SK-N-SH (cell line): ENCODE data around the gene CYP26C1. TPM values are rescaled to one million over a fixed set of nuclear protein-coding genes. Genes with fewer than 3 reads are reported as not detected.

Experiments used
- CTCF ChIA-PET: fragments of 300-600, 350-600 bp; formaldehyde crosslinking; extraction: SDS; loops from one replicate; lab custom pipeline; 2021; lab: Yijun Ruan, JAX
- POLR2A ChIA-PET: fragments of 350-600 bp; sonication (Branson Sonifier 250); formaldehyde crosslinking; extraction: SDS; loops from one replicate; lab custom pipeline; 2020; ENCODE audit warnings: antibody characterized with exemption, inconsistent platforms; lab: Yijun Ruan, JAX
- DNase-seq: peaks from one replicate; pipeline ENCODE4 v3.0.0; 2012
- H2AFZ ChIP-seq: fragments of 200-600 bp; sonication (generic); 2 replicates; pipeline ENCODE4 v1.8.1; 2016; ENCODE audit warnings: antibody characterized with exemption, mild to moderate bottlenecking, low read depth
- H3F3A ChIP-seq: fragments of 200-600 bp; sonication (generic); replicated peaks from 2 replicates; pipeline ENCODE3; 2016; ENCODE audit warnings: antibody characterized with exemption, mild to moderate bottlenecking; ENCODE audit not compliant: insufficient read depth
- H3K27ac ChIP-seq, 2 experiments: fragments of 200-500 bp in 1 of 2; fragments of 200-600 bp in 1 of 2; sonication (Bioruptor generic) in 1 of 2; sonication (generic), shearing (Covaris generic) in 1 of 2; 2 replicates each; pipeline versions ENCODE4 v1.5.1 to v1.6.1; 2014 to 2016; ENCODE audit warnings: low read depth in 2 of 2, inconsistent platforms in 1 of 2, low read length in 1 of 2, mild to moderate bottlenecking in 1 of 2, mixed read lengths in 1 of 2
- H3K27me3 ChIP-seq: fragments of 200-600 bp; sonication (generic), shearing (Covaris generic); 2 replicates; pipeline ENCODE4 v1.6.1; 2016; ENCODE audit warnings: mixed run types; ENCODE audit not compliant: insufficient read depth
- H3K36me3 ChIP-seq, 2 experiments: fragments of 200-500 bp in 1 of 2; fragments of 200-600 bp in 1 of 2; sonication (Bioruptor generic) in 1 of 2; sonication (generic) in 1 of 2; replicated peaks in 1 of 2; 2 replicates each; pipeline versions ENCODE3 to v1.5.1; 2014 to 2016; ENCODE audit warnings: low read length in 1 of 2, mild to moderate bottlenecking in 1 of 2; ENCODE audit not compliant: insufficient read depth in 2 of 2, control insufficient read depth in 1 of 2
- H3K4me1 ChIP-seq, 2 experiments: fragments of 200-500 bp in 1 of 2; fragments of 200-600 bp in 1 of 2; sonication (Bioruptor generic) in 1 of 2; sonication (generic), shearing (Covaris generic) in 1 of 2; 2 replicates each; pipeline versions ENCODE4 v1.5.1 to v1.6.1; 2014 to 2016; ENCODE audit warnings: low read depth in 1 of 2, low read length in 1 of 2, mixed run types in 1 of 2; ENCODE audit not compliant: insufficient read depth in 2 of 2, control insufficient read depth in 1 of 2
- H3K4me2 ChIP-seq: fragments of 200-600 bp; sonication (generic), shearing (Covaris generic); 2 replicates; pipeline ENCODE4 v1.6.1; 2017; ENCODE audit warnings: mixed run types
- H3K4me3 ChIP-seq, 2 experiments: fragments of 200-500 bp in 1 of 2; fragments of 200-600 bp in 1 of 2; sonication (Bioruptor generic) in 1 of 2; sonication (generic), shearing (Covaris generic) in 1 of 2; 2 replicates each; pipeline versions ENCODE4 v1.5.1 to v1.8.1; 2014 to 2016; ENCODE audit warnings: low read depth in 2 of 2, inconsistent platforms in 1 of 2, low read length in 1 of 2, mild to moderate bottlenecking in 1 of 2, mixed read lengths in 1 of 2, moderate library complexity in 1 of 2
- H3K79me2 ChIP-seq: fragments of 200-600 bp; sonication (generic); 2 replicates; pipeline ENCODE4 v1.8.1; 2017; ENCODE audit warnings: mild to moderate bottlenecking; ENCODE audit not compliant: insufficient read depth
- H3K9ac ChIP-seq: fragments of 200-600 bp; sonication (generic); 2 replicates; pipeline ENCODE4 v1.6.1; 2017; ENCODE audit warnings: mixed run types
- H3K9me2 ChIP-seq: fragments of 200-600 bp; sonication (generic); 2 replicates; pipeline ENCODE4 v1.6.1; 2017; ENCODE audit warnings: mixed run types
- H3K9me3 ChIP-seq: fragments of 200-600 bp; sonication (generic); 2 replicates; pipeline ENCODE4 v1.6.1; 2017; ENCODE audit warnings: mixed run types, mild to moderate bottlenecking, moderate library complexity
- H4K20me1 ChIP-seq: fragments of 200-600 bp; sonication (generic); 2 replicates; pipeline ENCODE4 v1.6.1; 2017; ENCODE audit warnings: mild to moderate bottlenecking, mixed run types; ENCODE audit not compliant: insufficient read depth
- ELF1 ChIP-seq: IDR thresholded peaks from 2 replicates; pipeline ENCODE4 v1.4.0; 2012
- FOXM1 ChIP-seq: IDR thresholded peaks from 2 replicates; pipeline ENCODE4 v1.4.0; 2012; ENCODE audit warnings: low read depth, mild to moderate bottlenecking
- GABPA ChIP-seq: IDR thresholded peaks from 2 replicates; pipeline ENCODE4 v1.4.0; 2012; ENCODE audit warnings: low read depth, mild to moderate bottlenecking
- GATA2 ChIP-seq: sonication (generic); formaldehyde crosslinking; IDR thresholded peaks from 2 replicates; pipeline ENCODE4 v1.5.0; 2020; ENCODE audit warnings: mild to moderate bottlenecking, missing genetic modification reagents
- JUND ChIP-seq: IDR thresholded peaks from 2 replicates; pipeline ENCODE4 v1.4.0; 2012
- MEF2A ChIP-seq: IDR thresholded peaks from 2 replicates; pipeline ENCODE4 v1.4.0; 2012; ENCODE audit warnings: low read depth, borderline replicate concordance
- REST ChIP-seq: IDR thresholded peaks from 2 replicates; pipeline ENCODE4 v1.6.1; 2012; ENCODE audit warnings: mild to moderate bottlenecking, low read depth, low read length, moderate library complexity
- SIN3A ChIP-seq: IDR thresholded peaks from 2 replicates; pipeline ENCODE4 v1.6.1; 2012; ENCODE audit warnings: low read depth, mild to moderate bottlenecking, low read length, moderate library complexity, borderline replicate concordance
- SMC3 ChIP-seq: IDR thresholded peaks from 2 replicates; pipeline ENCODE4 v1.6.1; 2012; ENCODE audit warnings: low read depth, low read length, improper control_type of control experiment
- TAF1 ChIP-seq: IDR thresholded peaks from 2 replicates; pipeline ENCODE4 v1.6.1; 2012; ENCODE audit warnings: low read depth, mild to moderate bottlenecking, low read length, moderate library complexity, borderline replicate concordance
- TCF12 ChIP-seq: IDR thresholded peaks from 2 replicates; pipeline ENCODE4 v1.4.0; 2012
- TEAD4 ChIP-seq: IDR thresholded peaks from 2 replicates; pipeline ENCODE4 v1.4.0; 2012; ENCODE audit warnings: mild to moderate bottlenecking, borderline replicate concordance; ENCODE audit not compliant: insufficient read depth
- YY1 ChIP-seq: IDR thresholded peaks from 2 replicates; pipeline ENCODE4 v1.4.0; 2012; ENCODE audit warnings: low read depth, mild to moderate bottlenecking
- ZBTB33 ChIP-seq: IDR thresholded peaks from 2 replicates; pipeline ENCODE4 v1.4.0; 2012; ENCODE audit warnings: low read depth, borderline replicate concordance
- WGBS: methylation state at CpG from one replicate; pipeline ENCODE4 v1.1.6; 2017; ENCODE audit warnings: low lambda C conversion rate; 5-methylcytosine and 5-hydroxymethylcytosine counted together
- polyA plus RNA-seq, 3 experiments: library from polyadenylated mRNA; depleted of rRNA; stranded (reverse); fragments of >200 nt; gene quantifications; 2 replicates each; pipeline ENCODE4 v1.2.3, GENCODE V29; 2012
- TF ChIP-seq, protein P1 (sequence below): fragments of 150-350 bp; IDR thresholded peaks from 2 replicates; pipeline ENCODE4 v1.6.1; 2017; ENCODE audit warnings: antibody characterized with exemption, low read length, low read depth, borderline replicate concordance
- TF ChIP-seq, protein P2 (sequence below): IDR thresholded peaks from 2 replicates; pipeline ENCODE4 v1.4.0; 2012; ENCODE audit warnings: low read depth

CYP26C1 gene
- polyA plus RNA-seq, 1 of the 3 experiments (the other 2 are of a cell fraction) = not detected

DNA sequence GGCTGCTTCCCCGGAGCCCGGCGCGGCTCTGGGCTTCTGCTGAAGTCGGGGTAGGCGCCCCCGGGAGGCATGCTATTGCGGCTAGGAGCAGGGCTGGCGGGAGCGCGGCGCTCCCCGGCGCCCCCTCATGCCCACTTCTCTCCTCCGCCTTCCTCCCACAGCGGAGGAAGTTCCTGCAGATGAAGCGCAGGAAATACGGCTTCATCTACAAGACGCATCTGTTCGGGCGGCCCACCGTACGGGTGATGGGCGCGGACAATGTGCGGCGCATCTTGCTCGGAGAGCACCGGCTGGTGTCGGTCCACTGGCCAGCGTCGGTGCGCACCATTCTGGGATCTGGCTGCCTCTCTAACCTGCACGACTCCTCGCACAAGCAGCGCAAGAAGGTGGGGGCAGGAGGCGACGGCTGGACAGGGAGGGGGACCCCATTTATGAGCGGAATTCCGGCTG is 13.6 kb downstream of the CYP26C1 start:
- POLR2A ChIA-PET = no interaction called here
- Histone ChIP-seq H3K9ac (no peak overlapping the region), H3K36me3 (no peaks in the 10 kb centered on the region), H4K20me1 (no peaks in the 10 kb centered on the region), H2AFZ (no peak overlapping the region), H3F3A (peaks cover 4% of the 10 kb centered on the region), H3K9me2 (no peaks in the 10 kb centered on the region), H3K4me3 (peak overlapping the region; percentile 46 to 52), H3K79me2 (no peaks in the 10 kb centered on the region), H3K9me3 (no peaks in the 10 kb centered on the region), H3K27ac (no peak overlapping the region), H3K4me1 (peaks cover 0 to 37% of the 10 kb centered on the region in 2 experiments; a peak in 1 of 4 replicates), H3K4me2 (peak overlapping the region; percentile 80), H3K27me3 (peaks cover 45% of the 10 kb centered on the region)
- CTCF ChIA-PET = interaction anchor here (1.1 to 8.6 kb wide), 7 partner anchors 8 to 231 kb away, joined by 3 to 69 read pairs (median 7); partner anchors contain the start of gene CYP26C1
- WGBS = 0% methylated on average over 5 of the region's 40 CpGs
- TF ChIP-seq, protein P1, sequence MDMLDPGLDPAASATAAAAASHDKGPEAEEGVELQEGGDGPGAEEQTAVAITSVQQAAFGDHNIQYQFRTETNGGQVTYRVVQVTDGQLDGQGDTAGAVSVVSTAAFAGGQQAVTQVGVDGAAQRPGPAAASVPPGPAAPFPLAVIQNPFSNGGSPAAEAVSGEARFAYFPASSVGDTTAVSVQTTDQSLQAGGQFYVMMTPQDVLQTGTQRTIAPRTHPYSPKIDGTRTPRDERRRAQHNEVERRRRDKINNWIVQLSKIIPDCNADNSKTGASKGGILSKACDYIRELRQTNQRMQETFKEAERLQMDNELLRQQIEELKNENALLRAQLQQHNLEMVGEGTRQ = no peak
- no peak for TF ChIP-seq SIN3A
- peak; percentile 71 for DNase-seq

- Histone ChIP-seq H3K9me2 (no peaks in the 10 kb centered on the region), H3K27me3 (peaks cover 45% of the 10 kb centered on the region), H3F3A (peaks cover 4% of the 10 kb centered on the region), H3K9ac (no peak overlapping the region), H3K4me3 (peak overlapping the region; percentile 46 to 52; a peak in 3 of 4 replicates), H3K79me2 (no peaks in the 10 kb centered on the region), H3K36me3 (no peaks in the 10 kb centered on the region), H3K4me2 (peak overlapping the region; percentile 80), H3K27ac (no peak overlapping the region), H4K20me1 (no peaks in the 10 kb centered on the region), H3K4me1 (peaks cover 0 to 40% of the 10 kb centered on the region in 2 experiments; a peak in 1 of 4 replicates), H2AFZ (no peak overlapping the region), H3K9me3 (no peaks in the 10 kb centered on the region)
- ChIA-PET POLR2A (no interaction called here), CTCF (interaction anchor here (0.9 to 8.6 kb wide), 10 partner anchors 10 to 278 kb away, joined by 3 to 69 read pairs (median 8); partner anchors contain the start of gene CYP26C1)
- peak; percentile 57 for DNase-seq
- TF ChIP-seq SMC3 = no peak
- no peak for TF ChIP-seq MEF2A
- TF ChIP-seq REST = no peak
- no peak for TF ChIP-seq ZBTB33
- no peak for TF ChIP-seq FOXM1
- no peak for TF ChIP-seq JUND
- TF ChIP-seq TAF1 = no peak
- TF ChIP-seq ELF1 = no peak
- no peak for TF ChIP-seq GABPA
- TF ChIP-seq, protein P2, sequence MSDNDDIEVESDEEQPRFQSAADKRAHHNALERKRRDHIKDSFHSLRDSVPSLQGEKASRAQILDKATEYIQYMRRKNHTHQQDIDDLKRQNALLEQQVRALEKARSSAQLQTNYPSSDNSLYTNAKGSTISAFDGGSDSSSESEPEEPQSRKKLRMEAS = no peak
- no peak for TF ChIP-seq GATA2 (CRISPR knock-in tag)
- TF ChIP-seq YY1 = no peak
- no peak for TF ChIP-seq TEAD4
- no peak for TF ChIP-seq TCF12
- TF ChIP-seq, protein P1 = no peak
- 41% methylated on average over 42 of the region's 67 CpGs for WGBS
Measured at GRCh38 chr10:93074597-93075368, 14.2 kb downstream of the CYP26C1 start.
